Measurements from ENCODE around the gene CCDC184. TPM values are rescaled to one million over a fixed set of nuclear protein-coding genes. Genes with fewer than 3 reads are reported as not detected.

The CCDC184 gene
- total RNA-seq (2022; extraction: Qiagen RNA extraction; ENCODE audit: low read depth), result 2.2 to 3.3 TPM (median 3.3 TPM) in 5 replicates

GRCh38 chr12:48183091-48183875 is at the start of gene CCDC184:
CCDC184 (plus strand) TSS chr12:48183644; CDS start chr12:48184123, 479 bp downstream.

DNA sequence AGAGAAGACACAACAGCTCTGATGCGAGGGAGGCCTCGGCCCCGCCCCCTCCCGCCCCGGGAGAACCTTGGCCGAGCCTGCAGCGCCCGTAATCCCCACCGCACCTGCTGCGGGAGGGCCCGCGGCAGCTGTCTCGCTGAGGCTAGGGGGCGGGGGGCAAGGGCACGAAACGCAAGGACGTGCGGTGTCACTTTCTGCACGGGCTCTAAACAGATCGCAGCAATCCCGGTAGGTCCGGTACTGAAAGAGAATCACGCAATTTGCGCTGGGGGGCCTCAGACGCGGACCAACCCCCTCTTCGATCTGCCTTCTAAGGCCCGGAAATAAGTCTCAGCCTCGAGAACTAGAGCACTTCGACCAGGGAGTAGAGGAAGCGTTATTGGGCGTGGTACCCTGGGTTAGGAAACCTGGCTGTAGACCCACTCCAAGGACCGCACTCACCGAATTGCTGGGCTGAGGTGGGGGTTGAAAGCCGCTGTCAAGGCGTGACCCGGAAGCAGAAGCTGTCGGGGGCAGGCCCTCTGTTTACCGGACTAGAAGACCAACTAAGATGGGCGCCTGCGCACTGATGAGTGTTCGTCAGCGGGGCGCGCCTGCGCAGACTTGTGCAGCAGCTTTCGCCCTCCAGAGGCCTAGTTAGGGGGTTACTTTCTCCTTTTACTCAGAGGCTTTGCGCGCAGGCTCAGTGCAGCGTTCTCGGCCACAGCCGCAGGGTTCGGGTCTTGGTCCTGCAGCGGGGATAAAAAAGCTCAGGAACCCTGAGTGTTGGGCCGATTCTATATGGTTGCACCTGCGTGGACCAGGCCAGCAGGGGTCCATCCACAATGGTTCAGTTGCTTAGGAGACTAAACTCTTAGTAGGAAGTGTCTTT is 26.2 kb upstream of the CCDC184 start, which contains the start of gene ASB8:
TSS of gene ASB8 (minus strand) at position 498 of the 871 bp plus-strand sequence. CDS start 4,019 bp downstream, outside the sequence.

GRCh38 chr12:48203192-48203591 is 19.7 kb downstream of the CCDC184 start, which contains the start of gene OR10AD1:
OR10AD1 (minus strand) TSS chr12:48203292; CDS start chr12:48203292, 0 bp downstream.

Other genes starting within 250 kb of the CCDC184 start
- gene TMEM106C, start 220.0 kb upstream of the CCDC184 start, total RNA-seq (2022; extraction: Qiagen RNA extraction; ENCODE audit: low read depth), result 119 to 142 TPM (median 124 TPM) in 5 replicates
- 0.02 to 0.08 TPM (median 0.06 TPM) in 4 of 5 replicates, not detected in the other for gene COL2A1, start 179.2 kb upstream of the CCDC184 start, total RNA-seq (2022; extraction: Qiagen RNA extraction; ENCODE audit: low read depth)
- gene SENP1, start 77.6 kb upstream of the CCDC184 start, total RNA-seq (2022; extraction: Qiagen RNA extraction; ENCODE audit: low read depth), result 9.6 to 13.3 TPM (median 12.3 TPM) in 5 replicates
- gene PFKM, start 64.3 kb upstream of the CCDC184 start, total RNA-seq (2022; extraction: Qiagen RNA extraction; ENCODE audit: low read depth), result 23.7 to 27.3 TPM (median 26.5 TPM) in 5 replicates
- 12.4 to 17.2 TPM (median 14.4 TPM) in 5 replicates for gene ASB8, start 26.1 kb upstream of the CCDC184 start, total RNA-seq (2022; extraction: Qiagen RNA extraction; ENCODE audit: low read depth)
- gene OR10AD1, start 19.6 kb downstream of the CCDC184 start, total RNA-seq (2022; extraction: Qiagen RNA extraction; ENCODE audit: low read depth), result not detected in 5 replicates
- gene ZNF641, start 167.3 kb downstream of the CCDC184 start, total RNA-seq (2022; extraction: Qiagen RNA extraction; ENCODE audit: low read depth), result 4.8 to 8.1 TPM (median 5.7 TPM) in 5 replicates